ENCODE measurements around the gene TNIK.

DNA sequence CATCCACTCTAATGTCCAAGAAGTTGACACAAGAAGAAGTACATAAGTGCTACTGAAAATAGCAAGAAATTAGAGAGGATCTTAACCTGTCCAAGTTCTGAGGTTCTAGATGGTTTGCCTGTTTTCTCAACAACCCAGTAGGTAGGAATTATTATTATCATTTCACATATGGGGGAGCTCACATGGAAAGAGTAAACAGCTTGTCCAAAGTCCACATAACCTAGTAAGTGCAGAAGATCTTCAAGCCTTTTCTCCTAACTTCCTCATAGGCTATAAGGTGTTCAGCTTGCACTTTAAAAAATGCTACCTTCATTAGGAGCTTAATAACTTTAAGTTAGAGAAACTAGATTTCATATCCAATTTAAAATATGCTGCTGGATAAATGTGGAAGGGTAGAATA, 436.6 kb downstream of the TNIK start:
- TF ChIP-seq, protein P1, sequence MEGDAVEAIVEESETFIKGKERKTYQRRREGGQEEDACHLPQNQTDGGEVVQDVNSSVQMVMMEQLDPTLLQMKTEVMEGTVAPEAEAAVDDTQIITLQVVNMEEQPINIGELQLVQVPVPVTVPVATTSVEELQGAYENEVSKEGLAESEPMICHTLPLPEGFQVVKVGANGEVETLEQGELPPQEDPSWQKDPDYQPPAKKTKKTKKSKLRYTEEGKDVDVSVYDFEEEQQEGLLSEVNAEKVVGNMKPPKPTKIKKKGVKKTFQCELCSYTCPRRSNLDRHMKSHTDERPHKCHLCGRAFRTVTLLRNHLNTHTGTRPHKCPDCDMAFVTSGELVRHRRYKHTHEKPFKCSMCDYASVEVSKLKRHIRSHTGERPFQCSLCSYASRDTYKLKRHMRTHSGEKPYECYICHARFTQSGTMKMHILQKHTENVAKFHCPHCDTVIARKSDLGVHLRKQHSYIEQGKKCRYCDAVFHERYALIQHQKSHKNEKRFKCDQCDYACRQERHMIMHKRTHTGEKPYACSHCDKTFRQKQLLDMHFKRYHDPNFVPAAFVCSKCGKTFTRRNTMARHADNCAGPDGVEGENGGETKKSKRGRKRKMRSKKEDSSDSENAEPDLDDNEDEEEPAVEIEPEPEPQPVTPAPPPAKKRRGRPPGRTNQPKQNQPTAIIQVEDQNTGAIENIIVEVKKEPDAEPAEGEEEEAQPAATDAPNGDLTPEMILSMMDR (IDR thresholded peaks at IDR 0.05; ENCODE audit: poor library complexity): no peak
- TF ChIP-seq EZH2 (IDR thresholded peaks at IDR 0.05; ENCODE audit: borderline replicate concordance): no peak
- no peak for TF ChIP-seq EZH2phosphoT487 (IDR thresholded peaks at IDR 0.05; ENCODE audit: low read depth, severe bottlenecking, unreplicated experiment)

Measured in hepatocyte (in vitro differentiated cells).